Measurements from ENCODE around the gene HERPUD1. TPM values are rescaled to one million over a fixed set of nuclear protein-coding genes. Genes with fewer than 3 reads are reported as not detected.

HERPUD1 gene
- total and polyA plus RNA-seq, 2 of the 13 experiments (the other 11 are each of a cell fraction or from before 2014, with no cell fraction given): 96.2 to 323 TPM

- 0 out of 2 replicates have a peak, but pooled peaks have one; percentile 23 for TF ChIP-seq RNF2 (conservative IDR thresholded peaks at IDR 0.05; ENCODE audit: low read depth)
- no peak for TF ChIP-seq ZNF552 (CRISPR knock-in tag; IDR thresholded peaks at IDR 0.05; ENCODE audit: borderline replicate concordance)
- TF ChIP-seq ZNF576 (CRISPR knock-in tag; IDR thresholded peaks at IDR 0.05): peak; percentile 60; the same call in 1 of the 2 replicates
- peak; percentile 78; the same call in 1 of the 2 replicates for TF ChIP-seq ISL2 (CRISPR knock-in tag; IDR thresholded peaks at IDR 0.05)
- no peak for TF ChIP-seq ZBTB3 (CRISPR knock-in tag; IDR thresholded peaks at IDR 0.05; ENCODE audit: borderline replicate concordance, low read depth)
- peak; percentile 85 for TF ChIP-seq SPEN (CRISPR knock-in tag; IDR thresholded peaks at IDR 0.05; ENCODE audit: low read depth)
- TF ChIP-seq CEBPG (CRISPR knock-in tag; IDR thresholded peaks at IDR 0.05): peak; percentile 93
- TF ChIP-seq ZNF776 (CRISPR knock-in tag; IDR thresholded peaks at IDR 0.05): peak; percentile 49; the same call in 1 of the 2 replicates
- TF ChIP-seq AKAP8 (CRISPR knock-in tag; IDR thresholded peaks at IDR 0.05): 0 out of 2 replicates have a peak, but pooled peaks have one; percentile 43
- peak; percentile 74; the same call in 1 of the 2 replicates for TF ChIP-seq ZNF772 (CRISPR knock-in tag; IDR thresholded peaks at IDR 0.05)
- no peak for TF ChIP-seq RELA (CRISPR knock-in tag; IDR thresholded peaks at IDR 0.05)
- TF ChIP-seq IRX3 (CRISPR knock-in tag; IDR thresholded peaks at IDR 0.05; ENCODE audit: borderline replicate concordance, low read depth): no peak; the same call in none of the 2 replicates
- TF ChIP-seq MYC (CRISPR knock-in tag; IDR thresholded peaks at IDR 0.05; ENCODE audit: borderline replicate concordance): peak; percentile 84
- TF ChIP-seq MAFK (conservative IDR thresholded peaks at IDR 0.05 in 1 of 2, IDR thresholded peaks at IDR 0.05 in 1 of 2; ENCODE audit: low read length in 2 of 2): peak; percentile 88 to 90
- TF ChIP-seq DRAP1 (CRISPR knock-in tag; IDR thresholded peaks at IDR 0.05): peak; percentile 42; the same call in 1 of the 2 replicates
- no peak for TF ChIP-seq NCOA5 (CRISPR knock-in tag; IDR thresholded peaks at IDR 0.05)
- TF ChIP-seq RXRA (CRISPR knock-in tag; IDR thresholded peaks at IDR 0.05): peak; percentile 96
- peak; percentile 88; the same call in 1 of the 2 replicates for TF ChIP-seq ZNF609 (CRISPR knock-in tag; IDR thresholded peaks at IDR 0.05; ENCODE audit: borderline replicate concordance)
- TF ChIP-seq NCOA2 (CRISPR knock-in tag; IDR thresholded peaks at IDR 0.05): peak; percentile 94
- peak; percentile 99 for TF ChIP-seq HNF4G (IDR thresholded peaks at IDR 0.05; ENCODE audit: borderline replicate concordance, low read depth, low read length)
- TF ChIP-seq HNF4G (CRISPR knock-in tag; IDR thresholded peaks at IDR 0.05; ENCODE audit: borderline replicate concordance, low read depth): peak; percentile 93
- 0 out of 2 replicates have a peak, but pooled peaks have one; percentile 69 for TF ChIP-seq ZNF138 (CRISPR knock-in tag; IDR thresholded peaks at IDR 0.05; ENCODE audit: low read depth)
- TF ChIP-seq KDM5A (IDR thresholded peaks at IDR 0.05; ENCODE audit: borderline replicate concordance, low read length): no peak
- TF ChIP-seq TFE3 (CRISPR knock-in tag; IDR thresholded peaks at IDR 0.05): peak; percentile 99
Observed at GRCh38 chr16:56919099-56919800, 12.7 kb upstream of the HERPUD1 start (continued).
